Brain microvascular endothelial cell (primary cell): ENCODE measurements around the gene SYCP1.
A peak's percentile ranks its signal among the peaks of the same experiment; 100 is the strongest.

Source experiments
- DNase-seq: peaks from one replicate; pipeline ENCODE4 v3.0.0-alpha.2; 2020
- H3K27ac ChIP-seq: fragments of 250-450 bp; sonication (Bioruptor Pico); 2 replicates; pipeline ENCODE4 v1.5.1; 2020; ENCODE audit warnings: mild to moderate bottlenecking, moderate library complexity
- H3K27me3 ChIP-seq: fragments of 250-450 bp; sonication (Bioruptor Pico); replicated peaks from 2 replicates; pipeline ENCODE4 v1.5.1; 2020; ENCODE audit warnings: mild to moderate bottlenecking
- H3K36me3 ChIP-seq: fragments of 250-450 bp; sonication (Bioruptor Pico); replicated peaks from 2 replicates; pipeline ENCODE4 v1.5.1; 2020; ENCODE audit warnings: mild to moderate bottlenecking
- H3K4me3 ChIP-seq: 2 replicates; pipeline ENCODE4 v1.5.1; 2011; ENCODE audit warnings: low read depth, mild to moderate bottlenecking, control low read depth, low read length, moderate library complexity
- in situ Hi-C: cut with HindIII; loops from 2 replicates; pipeline ENCODE4 v1.10.0; 2017; ENCODE audit warnings: low sequenced_read_pairs, low pct_ligation_motif_present
- TF ChIP-seq, protein P1 (sequence below): IDR thresholded peaks from 2 replicates; pipeline ENCODE4 v1.5.1; 2011; ENCODE audit warnings: low read depth, mild to moderate bottlenecking, moderate library complexity, low read length, control low read depth, inconsistent platforms; ENCODE audit errors: missing control alignments

SYCP1 gene

DNA sequence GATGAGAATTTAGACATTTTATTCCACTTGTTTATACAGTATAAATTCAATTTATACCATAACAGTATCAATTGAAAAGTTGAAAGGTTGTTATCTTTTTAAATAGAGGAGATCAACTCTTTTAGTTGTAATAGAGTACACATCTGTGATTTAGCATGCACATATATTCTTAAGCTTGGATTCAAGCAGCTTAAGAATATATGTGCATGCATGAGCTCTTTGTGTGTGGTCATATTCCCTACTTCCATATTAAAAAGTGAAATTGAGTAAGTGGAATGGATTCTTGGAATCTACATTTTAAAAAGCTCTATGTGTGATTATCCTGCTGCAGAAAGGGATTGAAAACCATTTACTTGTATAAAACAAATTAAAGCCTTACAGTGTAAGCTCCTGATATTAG lies 71.9 kb downstream of the SYCP1 start:
- in situ Hi-C loops: no loop called here
- TF ChIP-seq, protein P1, sequence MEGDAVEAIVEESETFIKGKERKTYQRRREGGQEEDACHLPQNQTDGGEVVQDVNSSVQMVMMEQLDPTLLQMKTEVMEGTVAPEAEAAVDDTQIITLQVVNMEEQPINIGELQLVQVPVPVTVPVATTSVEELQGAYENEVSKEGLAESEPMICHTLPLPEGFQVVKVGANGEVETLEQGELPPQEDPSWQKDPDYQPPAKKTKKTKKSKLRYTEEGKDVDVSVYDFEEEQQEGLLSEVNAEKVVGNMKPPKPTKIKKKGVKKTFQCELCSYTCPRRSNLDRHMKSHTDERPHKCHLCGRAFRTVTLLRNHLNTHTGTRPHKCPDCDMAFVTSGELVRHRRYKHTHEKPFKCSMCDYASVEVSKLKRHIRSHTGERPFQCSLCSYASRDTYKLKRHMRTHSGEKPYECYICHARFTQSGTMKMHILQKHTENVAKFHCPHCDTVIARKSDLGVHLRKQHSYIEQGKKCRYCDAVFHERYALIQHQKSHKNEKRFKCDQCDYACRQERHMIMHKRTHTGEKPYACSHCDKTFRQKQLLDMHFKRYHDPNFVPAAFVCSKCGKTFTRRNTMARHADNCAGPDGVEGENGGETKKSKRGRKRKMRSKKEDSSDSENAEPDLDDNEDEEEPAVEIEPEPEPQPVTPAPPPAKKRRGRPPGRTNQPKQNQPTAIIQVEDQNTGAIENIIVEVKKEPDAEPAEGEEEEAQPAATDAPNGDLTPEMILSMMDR: no peak
- no peaks in the 10 kb centered on the region for H3K27me3 ChIP-seq

DNA sequence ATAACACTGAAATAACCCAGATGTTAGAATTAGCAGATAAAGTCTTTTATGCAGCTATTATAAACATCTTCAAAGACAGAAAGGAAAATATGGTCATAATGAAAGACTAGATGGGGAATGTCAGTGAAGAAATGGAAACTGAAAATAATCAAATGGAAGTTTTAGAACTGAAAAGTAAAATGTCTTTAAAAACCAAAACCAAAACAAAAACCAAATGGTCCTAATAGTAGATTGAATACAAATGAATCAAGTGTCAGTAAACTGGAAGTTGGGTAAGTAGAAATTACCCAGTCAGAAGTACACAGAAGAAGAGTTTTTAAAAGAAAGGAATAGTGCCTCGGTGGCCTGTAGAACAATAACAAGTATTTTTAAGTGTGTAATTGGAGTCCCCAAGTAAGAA lies 72.7 kb downstream of the SYCP1 start:
- TF ChIP-seq, protein P1: no peak
- in situ Hi-C loops: no loop called here

More for the DNA sequence above, 71.9 kb downstream of the SYCP1 start:
- Histone ChIP-seq H3K4me3 (no peak overlapping the region), H3K27ac (no peak overlapping the region), H3K36me3 (no peaks in the 10 kb centered on the region)
- no peak for DNase-seq

DNA sequence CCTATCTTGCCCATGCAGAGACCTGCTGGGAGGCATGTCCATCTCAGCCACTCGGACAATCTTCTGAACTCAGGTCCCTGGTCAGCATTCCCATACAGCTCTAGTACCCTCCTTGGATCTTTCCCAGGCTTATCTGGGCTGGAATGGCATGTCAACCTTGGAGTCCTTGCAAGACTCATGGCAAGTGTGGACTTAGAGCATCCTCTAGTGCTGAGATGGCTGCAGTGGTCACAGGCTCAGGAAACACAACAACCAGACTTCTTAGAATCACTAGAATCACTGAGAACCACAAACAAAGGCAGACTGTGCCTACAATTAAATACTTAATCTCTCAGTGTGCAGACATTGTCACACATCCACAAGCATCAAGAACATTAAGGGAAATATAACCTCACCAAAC lies 101.9 kb downstream of the SYCP1 start:
- Histone ChIP-seq H3K4me3 (no peak overlapping the region), H3K27me3 (no peaks in the 10 kb centered on the region), H3K36me3 (no peaks in the 10 kb centered on the region), H3K27ac (no peak overlapping the region)
- DNase-seq: peak; percentile 20
- TF ChIP-seq, protein P1: peak; percentile 46
- in situ Hi-C loops: no loop called here

More for the DNA sequence above, 72.7 kb downstream of the SYCP1 start:
- no peak overlapping the region for H3K27ac ChIP-seq
- no peak for DNase-seq
- no peak overlapping the region for H3K4me3 ChIP-seq
- H3K36me3 ChIP-seq: no peaks in the 10 kb centered on the region
- no peaks in the 10 kb centered on the region for H3K27me3 ChIP-seq

DNA sequence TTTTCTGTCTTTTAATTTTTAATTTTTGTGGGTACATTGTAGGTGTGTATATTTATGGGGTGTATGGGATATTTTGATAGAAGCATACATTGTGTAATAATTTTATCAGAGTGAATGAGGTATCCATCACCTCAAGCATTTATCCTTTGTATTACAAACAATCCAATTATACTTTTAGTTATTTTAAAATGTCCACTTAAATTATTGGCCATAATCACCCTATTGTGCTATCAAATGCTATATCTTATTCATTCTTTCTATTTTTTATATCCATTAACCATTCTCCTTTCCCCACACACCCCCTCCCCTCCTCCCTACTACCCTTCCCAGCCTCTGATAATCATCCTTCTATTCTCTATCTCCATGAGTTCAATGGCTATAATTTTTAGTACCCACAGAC lies 104.8 kb downstream of the SYCP1 start:
- H3K27me3 ChIP-seq: no peaks in the 10 kb centered on the region
- no peaks in the 10 kb centered on the region for H3K36me3 ChIP-seq
- H3K4me3 ChIP-seq: no peak overlapping the region
- TF ChIP-seq, protein P1: no peak
- in situ Hi-C loops: no loop called here
- no peak for DNase-seq
- no peak overlapping the region for H3K27ac ChIP-seq

DNA sequence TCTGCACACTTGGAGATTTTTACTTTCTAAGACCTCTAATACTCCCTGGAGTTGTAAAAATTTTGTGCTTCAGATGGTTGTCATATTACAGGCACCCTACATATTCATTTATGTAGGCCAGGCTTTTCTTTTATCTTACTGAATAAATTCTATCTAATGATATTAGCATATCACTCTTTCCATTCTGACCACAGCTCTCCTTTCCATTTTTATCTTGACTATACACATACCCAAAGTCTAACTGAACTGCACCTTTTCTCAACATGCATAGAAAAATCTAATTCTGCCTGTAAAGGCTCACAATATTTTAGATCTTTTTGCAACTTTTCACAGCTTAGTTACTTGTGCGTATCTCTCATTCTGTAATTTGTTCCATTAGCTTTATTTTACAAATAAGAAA lies 122.2 kb downstream of the SYCP1 start:
- Histone ChIP-seq H3K27ac (no peak overlapping the region), H3K4me3 (no peak overlapping the region), H3K36me3 (no peaks in the 10 kb centered on the region), H3K27me3 (peaks cover 2% of the 10 kb centered on the region)
- in situ Hi-C loops: no loop called here
- DNase-seq: no peak
- TF ChIP-seq, protein P1: no peak

DNA sequence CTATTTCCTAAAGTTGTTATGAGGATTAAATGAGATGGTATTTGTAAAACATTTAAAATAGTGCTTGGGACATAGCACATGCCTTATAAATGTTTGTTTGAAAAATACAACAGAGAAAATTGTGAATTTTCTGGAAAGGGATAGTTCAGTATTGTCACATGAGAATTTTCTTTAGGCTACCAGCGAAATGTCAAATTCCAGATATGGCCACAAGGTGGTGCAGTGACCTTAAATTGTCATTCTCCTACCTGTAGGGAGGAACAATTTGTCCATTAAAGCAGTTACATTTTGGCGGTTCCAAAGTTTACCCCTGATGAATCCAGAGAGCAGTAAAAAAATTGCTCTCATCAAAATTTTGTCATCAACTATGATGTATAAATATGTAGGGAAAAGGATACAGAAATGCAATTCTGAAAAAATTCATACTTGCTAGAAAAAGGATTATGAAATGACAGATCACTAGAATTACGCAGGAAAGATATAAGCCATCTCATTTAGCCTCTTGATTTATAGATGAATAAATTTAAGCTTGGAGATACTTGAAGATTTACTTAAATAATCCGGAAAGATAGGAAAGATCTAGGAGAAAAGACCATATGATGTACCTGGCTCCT lies 124.7 kb downstream of the SYCP1 start:
- H3K4me3 ChIP-seq: no peak overlapping the region
- peaks cover 2% of the 10 kb centered on the region for H3K27me3 ChIP-seq
- in situ Hi-C loops: no loop called here
- peak; percentile 65 for DNase-seq
- H3K27ac ChIP-seq: no peak overlapping the region
- TF ChIP-seq, protein P1: peak; percentile 70
- H3K36me3 ChIP-seq: no peaks in the 10 kb centered on the region
